Aorta (tissue), 5 donors: ENCODE results near the gene ACTR3C. TPM values are rescaled to one million over a fixed set of nuclear protein-coding genes. Genes with fewer than 3 reads are reported as not detected.
A peak's percentile ranks its signal among the peaks of the same experiment; 100 is the strongest.
"Not testable (repeated sequence)": the region's sequence is repeated elsewhere in the genome, so short reads cannot be mapped to it uniquely, and the experiment has no call there.

ENCODE experiments used
- ATAC-seq: fragments of 200-7000 bp; cut with Tn5 transposase; one replicate; pipeline ENCODE4 v1.9.1; 2022; ENCODE audit warnings: moderate library complexity; ENCODE audit not compliant: low FRiP score
- DNase-seq, 2 donors: peaks; one replicate each; pipeline ENCODE4 v3.0.0-alpha.2; 2020
- H3K27ac ChIP-seq, 2 donors: one replicate each; pipeline ENCODE4 v1.5.1; 2013; ENCODE audit warnings: low read length in 2 of 2, mild to moderate bottlenecking in 2 of 2, moderate library complexity in 2 of 2, control low read depth in 1 of 2, inconsistent platforms in 1 of 2, low read depth in 1 of 2
- H3K27me3 ChIP-seq, 2 donors: one replicate each; pipeline ENCODE4 v1.6.1; 2013; ENCODE audit warnings: control low read depth in 1 of 2, low read length in 1 of 2, mild to moderate bottlenecking in 1 of 2, moderate library complexity in 1 of 2; ENCODE audit not compliant: insufficient read depth in 2 of 2, control insufficient read depth in 1 of 2
- H3K36me3 ChIP-seq, 2 donors: one replicate each; pipeline ENCODE4 v1.6.1; 2013; ENCODE audit warnings: control low read depth in 1 of 2, low read length in 1 of 2, mild to moderate bottlenecking in 1 of 2; ENCODE audit not compliant: insufficient read depth in 2 of 2, control insufficient read depth in 1 of 2
- H3K4me1 ChIP-seq, 2 donors: one replicate each; pipeline ENCODE4 v1.6.1; 2013; ENCODE audit warnings: low read length in 2 of 2, control low read depth in 1 of 2, mild to moderate bottlenecking in 1 of 2, moderate library complexity in 1 of 2; ENCODE audit not compliant: insufficient read depth in 2 of 2, control insufficient read depth in 1 of 2
- H3K4me3 ChIP-seq, 2 donors: one replicate each; pipeline ENCODE4 v1.5.1; 2013; ENCODE audit warnings: low read length in 2 of 2, control low read depth in 1 of 2, mild to moderate bottlenecking in 1 of 2
- H3K9me3 ChIP-seq: one replicate; pipeline ENCODE4 v1.6.1; 2013; ENCODE audit warnings: mild to moderate bottlenecking, low read length; ENCODE audit not compliant: control insufficient read depth
- WGBS, 2 donors: extraction: QIAGEN DNeasy Blood & Tissue Kit; methylation state at CpG; one replicate each; pipeline ENCODE4 v1.1.7; 2013; 5-methylcytosine and 5-hydroxymethylcytosine counted together
- intact Hi-C, 2 donors: fragments of 100-400 bp; cut with DNase I; formaldehyde crosslinking; loops; one replicate each; pipeline versions ENCODE4 v1.14.2 to v1.15.0; 2022
- polyA plus RNA-seq, 2 donors: library from polyadenylated mRNA; stranded (reverse); fragments of 200-250 nt; gene quantifications; one replicate each; pipeline ENCODE4 v1.2.3, GENCODE V29; 2013
- total RNA-seq, 2 donors: library from RNA; stranded (reverse); fragmentation: NEBNext Ultra II Directional; extraction: Animal tissue kit (Norgen Biotek cat#: 25700); gene quantifications; one replicate each; pipeline ENCODE4 v1.2.1, GENCODE V29; 2021
- donor health status: healthy with polysubstance abuse.
- donor health status: Bipolar disorder and iron deficiency.
- donor health status: DM: no; HTN: no; CAD: no.
- donor health status: DM: no; HTN: no; CAD: no.
- donor health status: DM: yes; HTN: yes; CAD: no.

Gene ACTR3C
- total and polyA plus RNA-seq, 4 donors: 0.75 to 5.2 (median 1.2) TPM; not detected in 1

DNA sequence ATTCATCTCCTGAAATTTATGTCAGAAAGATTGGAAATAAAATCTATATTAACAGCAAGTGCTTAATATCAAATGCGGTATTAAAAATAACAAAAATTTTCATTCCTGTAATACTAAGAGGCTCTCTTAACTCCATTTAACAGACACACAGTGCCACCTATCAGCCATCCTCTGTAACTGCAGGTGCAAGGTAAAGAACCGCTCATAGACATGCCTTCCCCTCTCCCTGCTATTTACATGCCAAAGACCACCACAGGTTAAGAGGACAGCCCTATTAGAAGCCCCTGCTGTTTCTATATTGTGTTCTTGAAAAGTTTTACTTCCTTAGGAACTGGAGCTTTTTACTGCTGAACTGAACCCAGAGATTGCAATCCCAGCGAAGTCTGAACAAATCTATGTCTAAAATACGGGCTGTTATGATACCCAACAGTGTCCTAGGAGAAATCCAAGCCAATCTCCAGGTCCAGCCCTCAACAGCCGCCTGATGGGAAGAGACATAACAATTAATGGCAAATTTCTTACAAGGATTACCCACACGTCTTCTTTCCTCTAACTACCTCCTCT lies 47.1 kb downstream of the ACTR3C start:
- not testable (repeated sequence) for H3K4me1 ChIP-seq, DNase-seq, ATAC-seq, H3K9me3 ChIP-seq, H3K36me3 ChIP-seq, H3K4me3 ChIP-seq, H3K27ac ChIP-seq, H3K27me3 ChIP-seq
- intact Hi-C loops: loop anchor here (5.0 to 10.0 kb wide), 2 partner anchors 391 to 469 kb away; no protein-coding TSS in a partner anchor
- WGBS, 2 donors: 38 to 48% methylated on average over 6 of the region's 6 CpGs

DNA sequence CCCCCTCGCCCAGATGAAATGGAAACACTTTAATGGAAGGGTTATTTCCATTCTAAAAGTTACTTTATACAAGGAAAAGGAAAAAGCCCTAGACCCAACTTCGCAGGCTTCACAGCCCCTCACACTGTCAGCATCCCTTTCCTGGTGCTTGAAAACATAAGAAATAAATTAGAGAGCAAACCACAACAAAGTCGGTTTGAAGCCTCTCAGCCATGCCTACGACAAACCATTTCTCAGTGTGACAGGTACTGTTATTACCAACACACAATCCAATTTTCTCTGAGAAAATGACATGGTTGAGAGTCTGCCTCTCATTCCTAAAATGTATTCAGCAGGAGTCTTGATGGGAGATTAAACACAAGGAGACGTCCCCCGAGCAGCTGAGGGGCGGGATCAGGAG lies 51.4 kb downstream of the ACTR3C start:
- not testable (repeated sequence) for H3K9me3 ChIP-seq, H3K36me3 ChIP-seq, H3K4me3 ChIP-seq, H3K4me1 ChIP-seq, H3K27ac ChIP-seq, H3K27me3 ChIP-seq, ATAC-seq, DNase-seq
- 50 to 63% methylated on average over 6 of the region's 7 CpGs for WGBS, 2 donors
- intact Hi-C loops: loop anchor here (10.0 kb wide), 1 partner anchor 387 kb away; no protein-coding TSS in a partner anchor

DNA sequence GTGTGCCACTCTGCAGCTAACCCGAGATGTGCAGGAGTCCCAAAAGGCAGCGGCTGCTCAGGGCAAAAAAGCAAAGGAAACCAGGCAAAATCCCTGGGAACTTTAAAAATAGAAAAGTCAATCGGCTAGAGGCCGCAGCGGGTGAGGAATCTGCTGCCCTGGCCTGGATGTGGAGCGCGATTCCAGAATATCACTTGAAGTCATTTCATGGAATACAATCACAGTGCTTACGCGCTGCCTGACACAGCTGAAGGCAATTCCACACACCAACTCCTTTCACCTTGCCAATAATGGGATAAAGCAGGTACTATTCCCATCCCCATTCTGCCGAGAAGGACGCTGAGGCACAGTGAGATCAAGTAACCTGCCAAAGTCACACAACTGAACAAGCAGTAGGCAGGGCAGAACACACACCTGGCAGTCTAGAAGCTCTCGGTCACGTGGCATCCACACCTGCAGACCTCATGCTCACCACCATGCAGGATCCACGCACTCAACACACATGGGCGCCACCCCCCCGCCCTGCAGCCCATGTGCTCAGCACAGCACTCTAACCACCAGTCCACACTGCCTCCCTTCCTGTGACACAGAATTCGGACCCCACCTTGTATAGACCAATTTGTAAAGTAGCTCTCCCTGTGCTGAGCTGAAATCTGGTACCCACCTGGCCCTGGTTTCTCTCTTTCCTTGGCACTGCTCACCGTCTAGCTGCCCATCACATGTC lies 53.1 kb downstream of the ACTR3C start:
- not testable (repeated sequence) for H3K36me3 ChIP-seq, H3K4me1 ChIP-seq, H3K27ac ChIP-seq, H3K27me3 ChIP-seq, H3K4me3 ChIP-seq, H3K9me3 ChIP-seq, DNase-seq
- 89 to 94% methylated on average over 7 to 11 of the region's 18 CpGs for WGBS, 2 donors
- peak; percentile 31 for ATAC-seq
- intact Hi-C loops: loop anchor here (10.0 kb wide), 1 partner anchor 385 kb away; no protein-coding TSS in a partner anchor

DNA sequence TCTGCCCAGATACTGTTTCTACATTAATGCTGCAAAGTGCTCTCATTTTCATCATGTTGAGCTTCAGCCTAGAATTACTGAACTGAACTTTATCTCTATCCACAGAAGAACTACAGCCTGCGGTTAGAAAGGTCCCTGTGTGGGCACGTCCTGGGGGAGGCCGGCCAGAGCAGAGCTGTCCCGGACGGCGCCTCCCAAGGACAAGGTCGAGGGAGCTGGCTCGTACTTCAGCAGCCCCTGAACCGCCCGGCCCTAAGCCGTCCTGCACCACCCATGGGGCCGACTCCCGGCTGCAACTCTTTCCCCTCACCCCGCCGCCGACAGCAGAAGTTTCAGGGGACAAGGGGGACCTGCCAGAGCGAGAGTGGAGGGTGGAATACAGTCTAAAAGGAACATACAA lies 54.5 kb downstream of the ACTR3C start:
- WGBS, 2 donors: no CpG with 5 or more reads among the region's 17 CpGs
- H3K9me3 ChIP-seq, H3K27me3 ChIP-seq, DNase-seq, H3K27ac ChIP-seq, H3K36me3 ChIP-seq, intact Hi-C loops, H3K4me1 ChIP-seq, H3K4me3 ChIP-seq: not testable (repeated sequence)
- ATAC-seq: peak; percentile 53

GRCh38 chr7:150268287-150268686 lies 55.1 kb downstream of the ACTR3C start:
- H3K27me3 ChIP-seq, H3K27ac ChIP-seq, DNase-seq, H3K36me3 ChIP-seq, H3K4me3 ChIP-seq, H3K4me1 ChIP-seq, intact Hi-C loops, H3K9me3 ChIP-seq, ATAC-seq: not testable (repeated sequence)
- 53 to 54% methylated on average over 1 of the region's 8 CpGs for WGBS, 2 donors

GRCh38 chr7:150266953-150267665 lies 56.2 kb downstream of the ACTR3C start:
- DNase-seq, intact Hi-C loops, H3K4me3 ChIP-seq, ATAC-seq, H3K4me1 ChIP-seq, H3K36me3 ChIP-seq, H3K9me3 ChIP-seq, H3K27ac ChIP-seq, H3K27me3 ChIP-seq: not testable (repeated sequence)
- WGBS, 2 donors: 69% methylated on average over 20 of the region's 20 CpGs

GRCh38 chr7:150262656-150263055 lies 60.7 kb downstream of the ACTR3C start:
- DNase-seq, H3K27ac ChIP-seq, H3K36me3 ChIP-seq, H3K27me3 ChIP-seq, intact Hi-C loops, ATAC-seq, H3K9me3 ChIP-seq, H3K4me3 ChIP-seq, H3K4me1 ChIP-seq: not testable (repeated sequence)
- WGBS, 2 donors: 84 to 87% methylated on average over 5 of the region's 5 CpGs

- ATAC-seq, H3K27me3 ChIP-seq, intact Hi-C loops, DNase-seq, H3K36me3 ChIP-seq, H3K27ac ChIP-seq, H3K4me1 ChIP-seq, H3K4me3 ChIP-seq, H3K9me3 ChIP-seq: not testable (repeated sequence)
- 89% methylated on average over 2 of the region's 3 CpGs for WGBS, 2 donors
These were observed 75.6 kb downstream of the ACTR3C start for GRCh38 chr7:150247745-150248144.
